ENCODE data around the gene LBHD2. TPM values are rescaled to one million over a fixed set of nuclear protein-coding genes. Genes with fewer than 3 reads are reported as not detected.
A peak's percentile ranks its signal among the peaks of the same experiment; 100 is the strongest.

LBHD2 gene
- total and polyA plus RNA-seq, 4 donors: 0.47 to 0.53 TPM; not detected in 2

- Histone ChIP-seq H3K9ac (ENCODE audit: low read depth in 1 of 2, low read length in 2 of 2) (peak within 1 kb of the TSS; percentile 15 to 86), H3K4me1 (ENCODE audit: control insufficient read depth in 4 of 4, insufficient read depth in 4 of 4, low read length in 3 of 4) (peaks cover 11 to 66% (median 37%) of the 10 kb centered on the region in 4 donors), H3K27me3 (ENCODE audit: control insufficient read depth in 4 of 4, insufficient read depth in 4 of 4, low read length in 3 of 4) (no peaks in the 10 kb centered on the region), H3K9me3 (ENCODE audit: control insufficient read depth in 4 of 4, low read length in 3 of 4) (no peaks in the 10 kb centered on the region), H3K27ac (ENCODE audit: low read depth in 1 of 2, low read length in 2 of 2) (peak within 1 kb of the TSS; percentile 78 to 86), H3K36me3 (ENCODE audit: control insufficient read depth in 4 of 4, insufficient read depth in 3 of 4, low read depth in 1 of 4, low read length in 3 of 4) (no peaks in the 10 kb centered on the region), H3K4me3 (ENCODE audit: low read depth in 1 of 3, low read length in 3 of 3) (peak within 1 kb of the TSS; percentile 35 to 79 (median 58))
- TF ChIP-seq MAX (IDR thresholded peaks at IDR 0.05) (no peak), YY1 (IDR thresholded peaks at IDR 0.05) (no peak), ZBTB33 (IDR thresholded peaks at IDR 0.05) (no peak), FOXA2 (IDR thresholded peaks at IDR 0.05) (no peak), TAF1 (conservative IDR thresholded peaks at IDR 0.05) (no peak), REST (IDR thresholded peaks at IDR 0.05) (no peak), FOXA1 (IDR thresholded peaks at IDR 0.05) (no peak), SP1 (IDR thresholded peaks at IDR 0.05) (peak; percentile 68), GABPA (IDR thresholded peaks at IDR 0.05 in 1 of 2, conservative IDR thresholded peaks at IDR 0.05 in 1 of 2) (peak in 1 of 2 donors; percentile 19), HNF4A (conservative IDR thresholded peaks at IDR 0.05) (peak; percentile 78 to 80), RAD21 (IDR thresholded peaks at IDR 0.05) (peak in 1 of 2 donors; percentile 14), RXRA (IDR thresholded peaks at IDR 0.05) (peak in 1 of 2 donors; percentile 40), ATF3 (IDR thresholded peaks at IDR 0.05) (no peak), CTCF (IDR thresholded peaks at IDR 0.05; ENCODE audit: low read depth, low read length, missing input control) (no peak), NR2F2 (IDR thresholded peaks at IDR 0.05) (peak; percentile 10), EGR1 (IDR thresholded peaks at IDR 0.05; ENCODE audit: low read depth in 2 of 2) (no peak), JUND (IDR thresholded peaks at IDR 0.05) (no peak), HNF4G (IDR thresholded peaks at IDR 0.05) (peak; percentile 65)
- no peak for DNase-seq (ENCODE audit: low spot score)
- 19% methylated on average over 23 of the region's 23 CpGs for WGBS
Observed at GRCh38 chr14:103094406-103095209, 10.6 kb downstream of the LBHD2 start, which contains the start of gene EXOC3L4. EXOC3L4 (plus strand) TSS chr14:103094725; CDS start chr14:103100220, 5,495 bp downstream.
